Measurements from ENCODE around the gene HNRNPLL.

DNA sequence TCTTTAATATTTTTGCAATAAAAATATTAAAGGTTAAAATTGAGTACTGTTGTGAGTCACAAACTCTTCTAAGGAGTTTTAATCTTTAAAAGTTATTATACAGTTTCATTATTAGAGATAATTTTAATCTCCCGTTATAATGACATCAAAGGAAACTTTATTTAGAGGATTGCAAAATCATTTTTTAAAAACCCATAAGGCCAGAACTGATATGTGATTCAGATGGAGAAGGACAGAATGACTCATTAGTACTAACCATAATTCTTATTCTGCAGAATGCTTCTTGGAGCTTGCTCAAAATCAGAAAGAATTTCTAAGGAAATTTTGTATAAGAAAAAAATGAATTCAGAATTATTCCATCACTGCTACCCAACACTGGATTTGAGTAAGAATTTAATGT is 12.5 kb upstream of the HNRNPLL start:
- no peak for TF ChIP-seq POLR2AphosphoS5 (IDR thresholded peaks at IDR 0.05; ENCODE audit: low read depth, low read length)
- TF ChIP-seq, protein P1, sequence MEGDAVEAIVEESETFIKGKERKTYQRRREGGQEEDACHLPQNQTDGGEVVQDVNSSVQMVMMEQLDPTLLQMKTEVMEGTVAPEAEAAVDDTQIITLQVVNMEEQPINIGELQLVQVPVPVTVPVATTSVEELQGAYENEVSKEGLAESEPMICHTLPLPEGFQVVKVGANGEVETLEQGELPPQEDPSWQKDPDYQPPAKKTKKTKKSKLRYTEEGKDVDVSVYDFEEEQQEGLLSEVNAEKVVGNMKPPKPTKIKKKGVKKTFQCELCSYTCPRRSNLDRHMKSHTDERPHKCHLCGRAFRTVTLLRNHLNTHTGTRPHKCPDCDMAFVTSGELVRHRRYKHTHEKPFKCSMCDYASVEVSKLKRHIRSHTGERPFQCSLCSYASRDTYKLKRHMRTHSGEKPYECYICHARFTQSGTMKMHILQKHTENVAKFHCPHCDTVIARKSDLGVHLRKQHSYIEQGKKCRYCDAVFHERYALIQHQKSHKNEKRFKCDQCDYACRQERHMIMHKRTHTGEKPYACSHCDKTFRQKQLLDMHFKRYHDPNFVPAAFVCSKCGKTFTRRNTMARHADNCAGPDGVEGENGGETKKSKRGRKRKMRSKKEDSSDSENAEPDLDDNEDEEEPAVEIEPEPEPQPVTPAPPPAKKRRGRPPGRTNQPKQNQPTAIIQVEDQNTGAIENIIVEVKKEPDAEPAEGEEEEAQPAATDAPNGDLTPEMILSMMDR (IDR thresholded peaks at IDR 0.05 in 2 of 3, conservative IDR thresholded peaks at IDR 0.05 in 1 of 3; ENCODE audit: borderline replicate concordance in 1 of 3, insufficient read depth in 1 of 3, low read depth in 2 of 3, low read length in 2 of 3), result no peak
